SK-N-SH treated with all-trans-retinoic acid at 6 μM for 48 hours (cell line): Measurements from ENCODE around the gene STOML2.

Experiments used
- ARNTL ChIP-seq: fragments of 450-650 bp; formaldehyde crosslinking; IDR thresholded peaks from 2 replicates; pipeline ENCODE4 v1.5.0; 2020; ENCODE audit warnings: low read depth, mild to moderate bottlenecking, moderate library complexity, borderline replicate concordance
- CSDC2 ChIP-seq: fragments of 250-450 bp; sonication (Bioruptor Pico); IDR thresholded peaks from 2 replicates; pipeline ENCODE4 v1.5.0; 2020; ENCODE audit warnings: mild to moderate bottlenecking, moderate library complexity
- OSR1 ChIP-seq: fragments of 250-450 bp; sonication (Bioruptor Pico); IDR thresholded peaks from 2 replicates; pipeline ENCODE4 v1.8.0; 2022; ENCODE audit warnings: moderate library complexity, mild to moderate bottlenecking, inconsistent platforms
- PPARA ChIP-seq: fragments of 250-450 bp; sonication (Bioruptor Pico); IDR thresholded peaks from 2 replicates; pipeline ENCODE4 v1.5.0; 2020; ENCODE audit warnings: mild to moderate bottlenecking, borderline replicate concordance
- RARB ChIP-seq: fragments of 250-450 bp; sonication (Bioruptor Pico); IDR thresholded peaks from 2 replicates; pipeline ENCODE4 v1.8.0; 2021; ENCODE audit warnings: mild to moderate bottlenecking, moderate library complexity
- TOX ChIP-seq: fragments of 250-450 bp; sonication (Bioruptor Pico); IDR thresholded peaks from 2 replicates; pipeline ENCODE4 v1.8.0; 2021; ENCODE audit warnings: mild to moderate bottlenecking, moderate library complexity, borderline replicate concordance
- ZC3H10 ChIP-seq: fragments of 250-450 bp; sonication (Bioruptor Pico); IDR thresholded peaks from 2 replicates; pipeline ENCODE4 v1.5.1; 2021; ENCODE audit warnings: mild to moderate bottlenecking, moderate library complexity
- ZFP3 ChIP-seq: fragments of 250-450 bp; sonication (Bioruptor Pico); IDR thresholded peaks from 2 replicates; pipeline ENCODE4 v1.5.0; 2020; ENCODE audit warnings: mild to moderate bottlenecking, moderate library complexity
- ZFP30 ChIP-seq: fragments of 450-650 bp; formaldehyde crosslinking; IDR thresholded peaks from 2 replicates; pipeline ENCODE4 v1.5.0; 2022; ENCODE audit warnings: mild to moderate bottlenecking, moderate library complexity
- ZNF70 ChIP-seq: fragments of 450-650 bp; formaldehyde crosslinking; IDR thresholded peaks from 2 replicates; pipeline ENCODE4 v1.5.0; 2020; ENCODE audit warnings: mild to moderate bottlenecking, moderate library complexity
- TF ChIP-seq, protein P1 (sequence below): fragments of 250-450 bp; sonication (Bioruptor Pico); IDR thresholded peaks from 2 replicates; pipeline ENCODE4 v1.8.0; 2020; ENCODE audit warnings: mild to moderate bottlenecking, moderate library complexity, borderline replicate concordance

DNA sequence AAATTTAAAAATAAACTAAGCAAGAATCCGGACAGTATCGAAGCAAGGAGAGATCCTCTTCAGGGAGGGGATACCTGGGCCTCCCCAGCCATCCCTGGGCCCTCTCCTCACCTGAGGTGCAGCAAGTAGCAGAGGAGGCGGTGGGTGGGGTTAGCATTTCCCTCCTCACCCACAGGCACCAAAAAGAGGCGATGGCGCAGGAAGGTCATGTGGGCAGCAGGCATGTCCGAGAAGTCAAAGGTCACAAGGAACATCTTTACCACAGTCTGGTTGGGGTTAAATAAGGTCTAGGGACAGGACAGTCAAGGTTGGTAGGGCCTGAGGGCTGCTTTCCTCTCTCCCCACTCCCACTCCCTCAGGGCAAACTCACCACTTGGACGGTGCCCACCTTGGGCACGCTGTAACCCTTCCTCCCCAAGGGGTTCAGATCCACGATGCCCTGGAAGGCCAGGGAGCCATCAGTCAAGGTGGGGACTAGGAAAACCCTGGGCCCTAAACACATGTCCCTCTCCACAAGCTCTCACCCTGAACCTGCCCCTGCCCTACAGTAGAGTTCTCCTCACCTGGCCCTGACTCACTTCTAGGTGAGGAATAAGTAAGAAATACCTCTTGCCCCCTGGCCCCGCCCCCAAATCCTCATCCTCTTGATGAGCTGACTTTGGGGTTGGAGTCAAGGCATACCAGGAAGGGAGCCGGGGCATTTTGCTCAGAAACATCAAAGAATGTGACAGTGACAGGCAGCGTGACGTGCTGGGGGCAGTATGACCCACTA is 2.8 kb upstream of the STOML2 start:
- TF ChIP-seq ZFP30 (no peak), ZC3H10 (CRISPR knock-in tag) (no peak), OSR1 (CRISPR knock-in tag) (no peak), ZNF70 (CRISPR knock-in tag) (no peak), PPARA (CRISPR knock-in tag) (no peak), ARNTL (CRISPR knock-in tag) (no peak), RARB (CRISPR knock-in tag) (no peak), CSDC2 (CRISPR knock-in tag) (no peak), TOX (CRISPR knock-in tag) (no peak), ZFP3 (CRISPR knock-in tag) (no peak)
- TF ChIP-seq, protein P1, sequence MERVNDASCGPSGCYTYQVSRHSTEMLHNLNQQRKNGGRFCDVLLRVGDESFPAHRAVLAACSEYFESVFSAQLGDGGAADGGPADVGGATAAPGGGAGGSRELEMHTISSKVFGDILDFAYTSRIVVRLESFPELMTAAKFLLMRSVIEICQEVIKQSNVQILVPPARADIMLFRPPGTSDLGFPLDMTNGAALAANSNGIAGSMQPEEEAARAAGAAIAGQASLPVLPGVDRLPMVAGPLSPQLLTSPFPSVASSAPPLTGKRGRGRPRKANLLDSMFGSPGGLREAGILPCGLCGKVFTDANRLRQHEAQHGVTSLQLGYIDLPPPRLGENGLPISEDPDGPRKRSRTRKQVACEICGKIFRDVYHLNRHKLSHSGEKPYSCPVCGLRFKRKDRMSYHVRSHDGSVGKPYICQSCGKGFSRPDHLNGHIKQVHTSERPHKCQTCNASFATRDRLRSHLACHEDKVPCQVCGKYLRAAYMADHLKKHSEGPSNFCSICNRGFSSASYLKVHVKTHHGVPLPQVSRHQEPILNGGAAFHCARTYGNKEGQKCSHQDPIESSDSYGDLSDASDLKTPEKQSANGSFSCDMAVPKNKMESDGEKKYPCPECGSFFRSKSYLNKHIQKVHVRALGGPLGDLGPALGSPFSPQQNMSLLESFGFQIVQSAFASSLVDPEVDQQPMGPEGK (CRISPR knock-in tag) = no peak
